Progenitor cell of endocrine pancreas (in vitro differentiated cells): ENCODE data around the gene ELF1. TPM values are rescaled to one million over a fixed set of nuclear protein-coding genes. Genes with fewer than 3 reads are reported as not detected.

ENCODE experiments used
- DNase-seq: peaks from one replicate; pipeline ENCODE4 v3.0.0; 2021; ENCODE audit warnings: low spot score; ENCODE audit not compliant: unreplicated experiment
- H3K27ac Mint-ChIP-seq: 2 replicates; pipeline ENCODE4 v1.8.0; 2021; ENCODE audit warnings: mild to moderate bottlenecking, moderate library complexity, mixed read lengths
- H3K27me3 Mint-ChIP-seq: 2 replicates; pipeline ENCODE4 v1.8.0; 2021; ENCODE audit warnings: mixed read lengths
- H3K36me3 Mint-ChIP-seq: 2 replicates; pipeline ENCODE4 v1.8.0; 2022; ENCODE audit warnings: mixed read lengths; ENCODE audit not compliant: insufficient read depth
- H3K4me1 Mint-ChIP-seq: 2 replicates; pipeline ENCODE4 v1.8.0; 2021; ENCODE audit warnings: low read depth, mixed read lengths
- H3K4me3 Mint-ChIP-seq: 2 replicates; pipeline ENCODE4 v1.8.0; 2021; ENCODE audit warnings: low read depth, mild to moderate bottlenecking, moderate library complexity, mixed read lengths
- H3K9me3 Mint-ChIP-seq: 2 replicates; pipeline ENCODE4 v1.8.0; 2021; ENCODE audit warnings: low read depth, mixed read lengths
- CTCF ChIP-seq: fragments of 200-600 bp; sonication (generic); IDR thresholded peaks from one replicate; pipeline ENCODE4 v1.5.0; 2021; ENCODE audit warnings: antibody characterized with exemption, mild to moderate bottlenecking; ENCODE audit not compliant: unreplicated experiment
- total RNA-seq: library from RNA; stranded (reverse); gene quantifications from 2 replicates; pipeline ENCODE4 v1.2.1, GENCODE V29; 2021

The ELF1 gene
- total RNA-seq, 1 donor from 2014 or later: 89.7 TPM

GRCh38 chr13:40983725-40984667 lies 35.1 kb downstream of the ELF1 start:
- DNase-seq: no peak
- H3K4me3 Mint-ChIP-seq: no peak overlapping the region
- H3K9me3 Mint-ChIP-seq: no peaks in the 10 kb centered on the region
- TF ChIP-seq CTCF: no peak
- peaks cover 5% of the 10 kb centered on the region for H3K36me3 Mint-ChIP-seq
- H3K27me3 Mint-ChIP-seq: no peaks in the 10 kb centered on the region
- peak overlapping the region; percentile 8 for H3K27ac Mint-ChIP-seq
- H3K4me1 Mint-ChIP-seq: peaks cover 40% of the 10 kb centered on the region

- Mint-ChIP-seq H3K4me1 (peaks cover 39% of the 10 kb centered on the region), H3K27ac (no peak overlapping the region)
Observed at GRCh38 chr13:40983259-40983658, 35.9 kb downstream of the ELF1 start.

GRCh38 chr13:40982772-40983171 lies 36.3 kb downstream of the ELF1 start:
- Mint-ChIP-seq H3K36me3 (peaks cover 5% of the 10 kb centered on the region), H3K27ac (peak overlapping the region; percentile 85), H3K27me3 (no peaks in the 10 kb centered on the region), H3K4me3 (no peak overlapping the region), H3K4me1 (peaks cover 35% of the 10 kb centered on the region), H3K9me3 (no peaks in the 10 kb centered on the region)
- TF ChIP-seq CTCF: no peak
- DNase-seq: no peak

More at GRCh38 chr13:40983259-40983658, 35.9 kb downstream of the ELF1 start:
- no peaks in the 10 kb centered on the region for H3K27me3 Mint-ChIP-seq
- H3K36me3 Mint-ChIP-seq: peaks cover 5% of the 10 kb centered on the region
- no peaks in the 10 kb centered on the region for H3K9me3 Mint-ChIP-seq
- TF ChIP-seq CTCF: no peak
- H3K4me3 Mint-ChIP-seq: no peak overlapping the region
- DNase-seq: no peak

- DNase-seq: no peak
- H3K27me3 Mint-ChIP-seq: no peaks in the 10 kb centered on the region
- no peak overlapping the region for H3K27ac Mint-ChIP-seq
- H3K4me3 Mint-ChIP-seq: no peak overlapping the region
- peaks cover 34% of the 10 kb centered on the region for H3K4me1 Mint-ChIP-seq
- H3K36me3 Mint-ChIP-seq: peaks cover 5% of the 10 kb centered on the region
- no peak for TF ChIP-seq CTCF
- H3K9me3 Mint-ChIP-seq: no peaks in the 10 kb centered on the region
Observed at GRCh38 chr13:40981949-40982348, 37.2 kb downstream of the ELF1 start.

GRCh38 chr13:40981361-40981760 lies 37.8 kb downstream of the ELF1 start:
- H3K4me1 Mint-ChIP-seq: peaks cover 32% of the 10 kb centered on the region
- H3K27ac Mint-ChIP-seq: no peak overlapping the region
- DNase-seq: no peak
- no peak overlapping the region for H3K4me3 Mint-ChIP-seq
- H3K36me3 Mint-ChIP-seq: peaks cover 5% of the 10 kb centered on the region
- H3K9me3 Mint-ChIP-seq: no peaks in the 10 kb centered on the region
- no peak for TF ChIP-seq CTCF
- H3K27me3 Mint-ChIP-seq: no peaks in the 10 kb centered on the region
